Spleen (tissue), 11 donors: ENCODE results near the gene SDK2. TPM values are rescaled to one million over a fixed set of nuclear protein-coding genes. Genes with fewer than 3 reads are reported as not detected.
"Not testable (repeated sequence)": the region's sequence is repeated elsewhere in the genome, so short reads cannot be mapped to it uniquely, and the experiment has no call there.

ENCODE experiments used
- DNase-seq: peaks from one replicate; pipeline ENCODE4 v3.0.0-alpha.2; 2020
- H3K27ac ChIP-seq, 8 donors: fragments of 200-600 bp; sonication (generic) in 7 of 8; 1 replicate in 4 of 8; 2 replicates in 4 of 8; pipeline versions ENCODE4 v1.5.0 to v1.8.0; 2016 to 2021; ENCODE audit warnings: inconsistent platforms in 4 of 8, mild to moderate bottlenecking in 4 of 8, moderate library complexity in 1 of 8
- H3K27me3 ChIP-seq, 7 donors: fragments of 200-600 bp; sonication (generic) in 6 of 7; replicated peaks in 1 of 7; 1 replicate in 4 of 7; 2 replicates in 3 of 7; pipeline versions ENCODE4 v1.5.0 to v1.8.0; 2016 to 2021; ENCODE audit warnings: inconsistent platforms in 3 of 7, mild to moderate bottlenecking in 1 of 7
- H3K36me3 ChIP-seq, 6 donors: fragments of 200-600 bp; sonication (generic) in 5 of 6; 1 replicate in 4 of 6; 2 replicates in 2 of 6; pipeline versions ENCODE4 v1.5.0 to v1.8.0; 2016 to 2021; ENCODE audit warnings: inconsistent platforms in 2 of 6
- H3K4me1 ChIP-seq, 6 donors: fragments of 200-600 bp; sonication (generic) in 5 of 6; 1 replicate in 3 of 6; 2 replicates in 3 of 6; pipeline versions ENCODE4 v1.5.0 to v1.8.0; 2016 to 2021; ENCODE audit warnings: inconsistent platforms in 3 of 6
- H3K4me3 ChIP-seq, 8 donors: fragments of 200-600 bp; sonication (generic) in 7 of 8; 1 replicate in 4 of 8; 2 replicates in 4 of 8; pipeline versions ENCODE4 v1.5.0 to v1.8.0; 2016 to 2021; ENCODE audit warnings: inconsistent platforms in 4 of 8, mild to moderate bottlenecking in 4 of 8, moderate library complexity in 2 of 8
- H3K9me3 ChIP-seq, 8 donors: fragments of 200-600 bp; sonication (generic) in 7 of 8; 1 replicate in 4 of 8; 2 replicates in 4 of 8; pipeline versions ENCODE4 v1.5.0 to v1.8.0; 2016 to 2021; ENCODE audit warnings: inconsistent platforms in 4 of 8
- CTCF ChIP-seq, 11 experiments: fragments of 200-600 bp in 7 of 11; fragments of 450-650 bp in 4 of 11; sonication (generic) in 4 of 11; IDR thresholded peaks in 8 of 11; conservative IDR thresholded peaks in 3 of 11; 1 replicate in 7 of 11; 2 replicates in 4 of 11; pipeline versions ENCODE4 v1.4.0 to v1.8.0; 2016 to 2021; ENCODE audit warnings: antibody characterized with exemption in 11 of 11, inconsistent platforms in 4 of 11, mild to moderate bottlenecking in 1 of 11
- POLR2A ChIP-seq, 3 donors: fragments of 450-650 bp; IDR thresholded peaks; one replicate each; pipeline ENCODE4 v1.5.1; 2017; ENCODE audit warnings: antibody characterized with exemption in 3 of 3, mild to moderate bottlenecking in 1 of 3
- POLR2AphosphoS5 ChIP-seq, 3 donors: sonication (generic); formaldehyde crosslinking; IDR thresholded peaks; one replicate each; pipeline ENCODE4 v1.5.1; 2017; ENCODE audit warnings: antibody characterized with exemption in 3 of 3
- WGBS, 5 donors: extraction: QIAGEN DNeasy Blood & Tissue Kit in 3 of 5; methylation state at CpG; one replicate each; pipeline versions ENCODE4 v1.1.5 to v1.1.7; 2013 to 2018; 5-methylcytosine and 5-hydroxymethylcytosine counted together
- intact Hi-C: fragments of 100-400 bp; cut with DNase I; formaldehyde crosslinking; loops from one replicate; pipeline ENCODE4 v1.15.0; 2023; ENCODE audit warnings: low total_unique reads
- polyA plus RNA-seq, 3 donors: library from polyadenylated mRNA; stranded (reverse); fragments of 200-250 nt; gene quantifications; one replicate each; pipeline ENCODE4 v1.2.1, GENCODE V29; 2013
- total RNA-seq, 7 donors: library from RNA; depleted of rRNA in 3 of 7; stranded (reverse); fragments of >200 nt in 3 of 7; fragmentation: NEBNext Ultra II Directional in 4 of 7; extraction: Animal tissue kit (Norgen Biotek cat#: 25700) in 4 of 7; gene quantifications; one replicate each; pipeline versions ENCODE4 v1.1.0 to v1.2.1, GENCODE V29; 2016 to 2021
- donor health status: healthy with polysubstance abuse.
- donor health status: DM: no; HTN: no; CAD: no; lungs with moderate emphysema.
- donor health status: DM: no; HTN: no; CAD: no.
- donor health status: Bipolar disorder and iron deficiency.
- donor health status: healthy.
- donor health status: DM: no; HTN: no; CAD: no.
- donor health status: DM: yes; HTN: yes; CAD: no.

SDK2 gene
- total and polyA plus RNA-seq, 10 donors = 0.86 to 16.5 (median 9.7) TPM

- WGBS, 5 donors = 25 to 63% (median 46%) methylated on average over 6 of the region's 6 CpGs
- no peak overlapping the region for H3K4me3 ChIP-seq
- no peak for TF ChIP-seq CTCF (IDR thresholded peaks at IDR 0.05 in 8 of 11, conservative IDR thresholded peaks at IDR 0.05 in 3 of 11)
- TF ChIP-seq POLR2AphosphoS5 (IDR thresholded peaks at IDR 0.05) = no peak
- TF ChIP-seq POLR2A (IDR thresholded peaks at IDR 0.05) = no peak
- H3K4me1 ChIP-seq = peaks cover 0 to 17% (median 5%) of the 10 kb centered on the region in 6 donors
- no peaks in the 10 kb centered on the region for H3K9me3 ChIP-seq
- no peak overlapping the region for H3K27ac ChIP-seq
- DNase-seq = no peak
- intact Hi-C loops = loop anchor here (10.0 kb wide), 1 partner anchor 816 kb away; no protein-coding TSS in a partner anchor
- no peaks in the 10 kb centered on the region for H3K36me3 ChIP-seq
- H3K27me3 ChIP-seq = no peaks in the 10 kb centered on the region
Measured at GRCh38 chr17:73371285-73371684, 273.0 kb downstream of the SDK2 start.

DNA sequence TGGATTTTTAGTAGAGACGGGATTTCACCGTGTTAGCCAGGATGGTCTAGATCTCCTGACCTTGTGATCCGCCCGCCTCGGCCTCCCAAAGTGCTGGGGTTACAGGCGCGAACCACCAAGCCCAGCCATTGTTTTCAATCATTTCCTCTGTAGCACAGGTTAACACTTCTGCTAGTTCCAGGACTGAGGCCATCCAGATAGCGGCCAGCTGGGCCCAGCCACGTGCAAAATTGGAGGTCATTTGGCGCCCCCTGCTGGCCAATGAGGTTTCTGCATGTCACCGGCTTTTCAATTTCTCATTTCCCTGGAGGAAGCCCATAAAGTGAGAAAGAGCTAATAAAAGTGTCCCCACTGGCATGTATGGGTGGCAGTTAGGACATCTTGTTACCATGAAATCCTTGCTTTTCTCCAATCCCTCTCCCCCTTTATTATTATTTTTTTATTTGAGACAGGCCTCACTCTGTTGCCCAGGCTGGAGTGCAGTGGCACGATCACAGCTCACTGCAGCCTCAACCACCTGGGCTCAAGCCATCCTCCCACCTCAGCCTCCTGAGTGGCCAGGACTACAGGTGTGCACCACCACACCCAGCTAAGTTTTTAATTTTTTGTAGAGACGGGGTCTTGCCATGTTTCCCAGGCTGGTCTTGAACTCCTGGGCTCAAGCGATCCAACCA lies 274.3 kb downstream of the SDK2 start:
- not testable (repeated sequence) for H3K27me3 ChIP-seq, H3K4me3 ChIP-seq, H3K36me3 ChIP-seq, H3K9me3 ChIP-seq, H3K27ac ChIP-seq
- H3K4me1 ChIP-seq = peaks cover 4 to 30% (median 14%) of the 10 kb centered on the region in 6 donors
- DNase-seq = peak; percentile 94
- 40 to 53% (median 42%) methylated on average over 14 of the region's 14 CpGs for WGBS, 5 donors
- intact Hi-C loops = loop anchor here (2.0 to 10.0 kb wide), 2 partner anchors 115 to 815 kb away; no protein-coding TSS in a partner anchor
- TF ChIP-seq CTCF (IDR thresholded peaks at IDR 0.05 in 8 of 11, conservative IDR thresholded peaks at IDR 0.05 in 3 of 11) (peak; percentile 81 to 95 (median 92)), POLR2AphosphoS5 (IDR thresholded peaks at IDR 0.05) (peak in 2 of 3 donors; percentile 40 to 59)

GRCh38 chr17:73369111-73369521 lies 275.1 kb downstream of the SDK2 start:
- H3K27ac ChIP-seq = no peak overlapping the region
- 75 to 91% (median 88%) methylated on average over 10 to 14 of the region's 14 CpGs for WGBS, 5 donors
- intact Hi-C loops = loop anchor here (2.0 kb wide), 1 partner anchor 114 kb away; no protein-coding TSS in a partner anchor
- no peak for DNase-seq
- H3K4me3 ChIP-seq = no peak overlapping the region
- no peaks in the 10 kb centered on the region for H3K9me3 ChIP-seq
- TF ChIP-seq POLR2AphosphoS5 (IDR thresholded peaks at IDR 0.05) (no peak), CTCF (IDR thresholded peaks at IDR 0.05 in 8 of 11, conservative IDR thresholded peaks at IDR 0.05 in 3 of 11) (no peak), POLR2A (IDR thresholded peaks at IDR 0.05) (no peak)
- H3K27me3 ChIP-seq = no peaks in the 10 kb centered on the region
- H3K36me3 ChIP-seq = no peaks in the 10 kb centered on the region
- peaks cover 4 to 31% (median 14%) of the 10 kb centered on the region in 6 donors for H3K4me1 ChIP-seq

DNA sequence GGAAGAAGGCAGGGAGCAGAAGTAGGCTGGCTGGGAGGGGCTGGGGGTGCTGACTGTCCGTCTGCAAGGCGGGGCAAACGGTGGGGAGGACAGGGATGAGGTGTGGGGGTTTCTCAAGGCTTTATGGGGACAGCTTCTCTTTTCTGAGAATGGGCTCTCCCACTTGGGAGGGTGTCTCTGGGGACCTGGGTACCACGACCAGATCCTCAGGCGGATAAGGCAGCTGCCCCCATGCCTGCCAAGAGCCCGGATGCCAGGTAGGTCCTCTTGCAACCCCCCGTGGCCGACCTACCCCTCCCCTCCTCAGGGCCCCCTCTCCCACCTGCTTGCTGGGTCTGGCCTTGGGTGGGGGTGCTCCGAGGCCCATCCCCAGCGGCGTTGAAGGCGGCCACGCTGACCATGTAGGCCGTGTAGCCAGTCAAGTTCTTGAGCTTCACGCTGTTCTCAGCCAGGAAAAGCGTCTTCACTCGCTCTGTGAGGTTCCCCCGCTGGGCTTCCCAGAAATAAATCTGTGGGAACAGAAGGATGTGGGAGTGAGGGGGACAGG lies 276.1 kb downstream of the SDK2 start:
- WGBS, 5 donors = 79 to 97% (median 94%) methylated on average over 14 to 18 of the region's 18 CpGs

More for the DNA sequence above, 276.1 kb downstream of the SDK2 start:
- no peaks in the 10 kb centered on the region for H3K27me3 ChIP-seq
- no peaks in the 10 kb centered on the region for H3K9me3 ChIP-seq
- TF ChIP-seq POLR2A (IDR thresholded peaks at IDR 0.05) (no peak), CTCF (IDR thresholded peaks at IDR 0.05 in 8 of 11, conservative IDR thresholded peaks at IDR 0.05 in 3 of 11) (no peak), POLR2AphosphoS5 (IDR thresholded peaks at IDR 0.05) (no peak)
- no peak for DNase-seq
- peaks cover 4 to 31% (median 14%) of the 10 kb centered on the region in 6 donors for H3K4me1 ChIP-seq
- H3K27ac ChIP-seq = no peak overlapping the region
- H3K36me3 ChIP-seq = no peaks in the 10 kb centered on the region
- intact Hi-C loops = loop anchor here (2.0 kb wide), 1 partner anchor 113 kb away; no protein-coding TSS in a partner anchor
- no peak overlapping the region for H3K4me3 ChIP-seq
